ENCODE data around the gene TMIGD1.

Gene TMIGD1

GRCh38 chr17:30333503-30334360, at the start of gene TMIGD1:
Gene TMIGD1, minus strand, starts transcription at chr17:30334057. Its CDS starts 1,924 bp downstream, at chr17:30332133.
- DNase-seq (ENCODE audit: low spot score) = no peak

- no peak for DNase-seq (ENCODE audit: low spot score)
Observed at GRCh38 chr17:30382345-30382744, 48.5 kb upstream of the TMIGD1 start.

GRCh38 chr17:30381340-30381659, 47.4 kb upstream of the TMIGD1 start:
- DNase-seq (ENCODE audit: low spot score) = no peak

- no peak for DNase-seq (ENCODE audit: low spot score)
Observed at GRCh38 chr17:30380643-30381339, 46.9 kb upstream of the TMIGD1 start.

GRCh38 chr17:30379903-30380381, 46.1 kb upstream of the TMIGD1 start:
- DNase-seq (ENCODE audit: low spot score) = no peak

- DNase-seq (ENCODE audit: low spot score) = no peak
Observed at GRCh38 chr17:30379303-30379902, 45.5 kb upstream of the TMIGD1 start.

- DNase-seq (ENCODE audit: low spot score) = peak; percentile 96
Observed at GRCh38 chr17:30378825-30379302, 45.0 kb upstream of the TMIGD1 start, which contains the start of gene CPD. Gene CPD, plus strand, starts transcription at chr17:30378927. Its CDS starts 54 bp downstream, at chr17:30378981.

- DNase-seq (ENCODE audit: low spot score) = no peak
Observed at GRCh38 chr17:30378241-30378824, 44.5 kb upstream of the TMIGD1 start.

- DNase-seq (ENCODE audit: low spot score) = no peak
Observed at GRCh38 chr17:30377574-30378240, 43.9 kb upstream of the TMIGD1 start.

GRCh38 chr17:30376621-30377452, 43.0 kb upstream of the TMIGD1 start:
- DNase-seq (ENCODE audit: low spot score) = no peak

- no peak for DNase-seq (ENCODE audit: low spot score)
Observed at GRCh38 chr17:30375661-30376060, 41.8 kb upstream of the TMIGD1 start.

- no peak for DNase-seq (ENCODE audit: low spot score)
Observed at GRCh38 chr17:30372755-30373154, 38.9 kb upstream of the TMIGD1 start.

GRCh38 chr17:30369995-30370394, 36.1 kb upstream of the TMIGD1 start:
- no peak for DNase-seq (ENCODE audit: low spot score)

- no peak for DNase-seq (ENCODE audit: low spot score)
Observed at GRCh38 chr17:30368912-30369720, 35.3 kb upstream of the TMIGD1 start.

- no peak for DNase-seq (ENCODE audit: low spot score)
Observed at GRCh38 chr17:30366536-30366935, 32.7 kb upstream of the TMIGD1 start.

- DNase-seq (ENCODE audit: low spot score) = no peak
Observed at GRCh38 chr17:30363715-30364202, 29.9 kb upstream of the TMIGD1 start.

GRCh38 chr17:30361766-30362279, 28.0 kb upstream of the TMIGD1 start:
- no peak for DNase-seq (ENCODE audit: low spot score)

GRCh38 chr17:30360086-30360808, 26.4 kb upstream of the TMIGD1 start:
- DNase-seq (ENCODE audit: low spot score) = no peak

Measured in hematopoietic multipotent progenitor cell treated with erythropoietin and hydrocortisone succinate and interleukin-3 and kit ligand, for 15 days (in vitro differentiated cells).